ENCODE data around the gene DACH2.
A peak's percentile ranks its signal among the peaks of the same experiment; 100 is the strongest.
"Not testable (repeated sequence)": the region's sequence is repeated elsewhere in the genome, so short reads cannot be mapped to it uniquely, and the experiment has no call there.

DACH2 gene

DNA sequence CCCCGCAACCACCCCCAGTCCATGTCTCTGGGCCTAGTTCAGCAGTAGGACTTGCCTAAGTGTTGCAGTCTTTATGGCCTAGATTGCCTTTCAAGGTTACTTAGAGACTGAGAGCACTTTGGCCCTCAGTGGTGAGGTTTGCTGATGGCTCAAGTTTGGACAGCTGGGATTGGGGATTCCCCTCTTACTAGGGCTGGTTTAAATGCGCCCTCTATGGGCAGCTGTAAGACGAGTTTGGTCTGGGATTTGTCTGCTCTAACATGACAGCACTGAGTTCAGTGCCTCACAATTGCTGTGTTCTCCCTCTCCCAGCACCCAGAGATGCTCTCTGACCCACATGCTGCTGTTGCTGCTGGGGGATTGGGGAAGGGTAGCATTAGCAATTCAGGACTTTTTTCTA is 23.1 kb downstream of the DACH2 start:
- H3K9me3 ChIP-seq: no peaks in the 10 kb centered on the region
- no peaks in the 10 kb centered on the region for H3K4me1 ChIP-seq
- DNase-seq: no peak
- no peaks in the 10 kb centered on the region for H3K27me3 ChIP-seq
- H3K36me3 ChIP-seq: no peaks in the 10 kb centered on the region
- no peak overlapping the region for H3K4me3 ChIP-seq (ENCODE audit: low read depth, low read length)
- TF ChIP-seq, protein P1, sequence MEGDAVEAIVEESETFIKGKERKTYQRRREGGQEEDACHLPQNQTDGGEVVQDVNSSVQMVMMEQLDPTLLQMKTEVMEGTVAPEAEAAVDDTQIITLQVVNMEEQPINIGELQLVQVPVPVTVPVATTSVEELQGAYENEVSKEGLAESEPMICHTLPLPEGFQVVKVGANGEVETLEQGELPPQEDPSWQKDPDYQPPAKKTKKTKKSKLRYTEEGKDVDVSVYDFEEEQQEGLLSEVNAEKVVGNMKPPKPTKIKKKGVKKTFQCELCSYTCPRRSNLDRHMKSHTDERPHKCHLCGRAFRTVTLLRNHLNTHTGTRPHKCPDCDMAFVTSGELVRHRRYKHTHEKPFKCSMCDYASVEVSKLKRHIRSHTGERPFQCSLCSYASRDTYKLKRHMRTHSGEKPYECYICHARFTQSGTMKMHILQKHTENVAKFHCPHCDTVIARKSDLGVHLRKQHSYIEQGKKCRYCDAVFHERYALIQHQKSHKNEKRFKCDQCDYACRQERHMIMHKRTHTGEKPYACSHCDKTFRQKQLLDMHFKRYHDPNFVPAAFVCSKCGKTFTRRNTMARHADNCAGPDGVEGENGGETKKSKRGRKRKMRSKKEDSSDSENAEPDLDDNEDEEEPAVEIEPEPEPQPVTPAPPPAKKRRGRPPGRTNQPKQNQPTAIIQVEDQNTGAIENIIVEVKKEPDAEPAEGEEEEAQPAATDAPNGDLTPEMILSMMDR (IDR thresholded peaks at IDR 0.05; ENCODE audit: low read depth, low read length): peak; percentile 33

DNA sequence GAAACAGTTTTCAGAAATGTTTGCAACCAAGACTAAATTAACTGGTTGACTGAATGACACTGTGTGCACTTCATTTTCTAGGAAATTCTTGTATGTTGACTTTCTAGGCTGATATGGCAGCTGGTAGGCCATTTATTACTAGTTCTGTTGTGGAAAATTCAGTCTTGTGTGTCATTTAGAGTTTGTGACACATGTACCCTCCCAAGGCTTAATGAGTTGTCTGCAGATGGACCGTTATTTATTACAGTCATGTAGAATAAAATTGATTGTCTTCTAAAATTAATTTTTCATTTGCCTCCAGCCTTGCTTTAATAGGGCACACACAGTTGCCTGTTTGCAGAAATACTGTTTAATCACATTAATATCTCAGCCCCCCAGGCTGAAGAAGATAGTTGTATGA is 30.7 kb downstream of the DACH2 start:
- DNase-seq: no peak
- Histone ChIP-seq H3K36me3 (no peaks in the 10 kb centered on the region), H3K27me3 (no peaks in the 10 kb centered on the region), H3K4me1 (no peaks in the 10 kb centered on the region), H3K9me3 (no peaks in the 10 kb centered on the region), H3K4me3 (ENCODE audit: low read depth, low read length) (no peak overlapping the region)
- TF ChIP-seq, protein P1 (IDR thresholded peaks at IDR 0.05; ENCODE audit: low read depth, low read length): no peak

DNA sequence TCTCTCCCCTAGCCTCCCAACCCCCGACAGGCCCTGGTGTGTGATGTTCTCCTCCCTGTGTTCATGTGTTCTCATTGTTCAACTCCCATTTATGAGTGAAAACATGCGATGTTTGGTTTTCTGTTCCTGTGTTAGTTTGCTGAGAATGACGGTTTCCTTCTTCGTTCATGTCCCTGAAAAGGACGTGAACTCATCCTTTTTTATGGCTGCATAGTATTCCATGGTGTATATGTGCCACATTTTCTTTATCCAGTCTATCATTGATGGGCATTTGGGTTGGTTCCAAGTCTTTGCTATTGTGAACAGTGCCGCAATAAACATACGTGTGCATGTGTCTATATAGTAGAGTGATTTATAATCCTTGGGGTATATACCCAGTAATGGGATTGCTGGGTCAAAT is 33.1 kb downstream of the DACH2 start:
- H3K4me1 ChIP-seq; H3K27me3 ChIP-seq; H3K9me3 ChIP-seq; H3K36me3 ChIP-seq; H3K4me3 ChIP-seq (ENCODE audit: low read depth, low read length); DNase-seq: not testable (repeated sequence)

DNA sequence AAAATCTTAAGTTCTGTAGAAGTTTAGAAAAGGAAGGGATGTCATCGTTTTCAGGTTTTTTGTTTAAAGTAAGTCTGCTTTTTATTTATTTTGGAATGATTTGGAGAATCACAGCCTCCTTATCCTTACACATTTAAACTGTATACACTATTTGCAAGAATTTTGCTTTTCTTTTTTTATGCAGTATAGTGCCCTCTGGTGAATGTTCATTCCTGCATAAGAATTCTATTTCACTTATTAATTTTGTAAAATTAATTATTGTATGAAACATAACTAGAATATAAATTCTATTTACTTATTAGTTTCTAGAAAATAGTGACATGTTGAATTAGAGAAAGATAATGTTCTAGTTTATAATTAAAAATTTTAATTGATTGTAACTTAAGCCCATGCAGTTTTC is 44.6 kb downstream of the DACH2 start:
- DNase-seq: no peak
- H3K27me3 ChIP-seq: no peaks in the 10 kb centered on the region
- H3K36me3 ChIP-seq: no peaks in the 10 kb centered on the region
- TF ChIP-seq, protein P1 (IDR thresholded peaks at IDR 0.05; ENCODE audit: low read depth, low read length): no peak
- H3K9me3 ChIP-seq: no peaks in the 10 kb centered on the region
- H3K4me1 ChIP-seq: no peaks in the 10 kb centered on the region
- H3K4me3 ChIP-seq (ENCODE audit: low read depth, low read length): no peak overlapping the region

DNA sequence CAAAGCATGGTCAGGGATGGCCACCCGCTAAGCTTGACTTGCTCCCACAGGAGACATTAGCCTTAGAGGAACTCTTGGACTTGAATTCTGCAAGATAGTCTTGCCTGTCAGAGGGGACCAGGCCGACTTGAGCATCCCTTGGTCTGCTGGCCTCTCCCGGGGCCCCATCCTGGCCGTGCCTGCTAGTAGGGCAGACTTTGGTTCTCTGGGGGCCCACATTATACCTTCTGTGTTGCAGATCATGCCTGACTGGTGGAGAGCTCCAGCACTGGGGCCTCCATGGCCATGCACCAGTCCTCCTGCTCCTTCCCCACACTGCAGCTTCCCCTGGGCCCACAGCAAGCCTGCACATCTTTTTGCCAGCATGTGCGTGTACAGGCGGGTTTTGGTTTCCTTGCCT is 46.5 kb downstream of the DACH2 start:
- no peak overlapping the region for H3K4me3 ChIP-seq (ENCODE audit: low read depth, low read length)
- H3K27me3 ChIP-seq: no peaks in the 10 kb centered on the region
- no peaks in the 10 kb centered on the region for H3K9me3 ChIP-seq
- DNase-seq: no peak
- H3K4me1 ChIP-seq: no peaks in the 10 kb centered on the region
- TF ChIP-seq, protein P1 (IDR thresholded peaks at IDR 0.05; ENCODE audit: low read depth, low read length): no peak
- no peaks in the 10 kb centered on the region for H3K36me3 ChIP-seq

DNA sequence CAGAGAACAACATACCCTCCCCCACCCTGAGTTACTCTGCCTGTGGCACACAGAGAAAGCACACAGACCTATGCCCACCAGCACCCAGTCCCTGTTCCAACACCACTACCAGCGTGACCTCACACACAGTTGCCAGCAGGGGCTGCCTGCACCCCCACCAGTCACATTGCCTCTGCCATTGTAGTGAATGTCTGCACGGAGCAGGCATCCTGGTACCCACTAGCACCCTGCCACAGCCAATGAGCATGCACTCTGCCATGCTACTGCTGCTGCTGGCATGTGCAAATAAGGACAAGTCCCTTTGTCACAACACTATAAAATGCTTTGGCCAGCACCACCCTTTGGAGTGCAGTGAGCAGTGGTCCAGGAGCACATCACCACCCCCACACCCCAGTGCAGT is 47.1 kb downstream of the DACH2 start:
- no peaks in the 10 kb centered on the region for H3K27me3 ChIP-seq

More for the DNA sequence above, 47.1 kb downstream of the DACH2 start:
- no peak overlapping the region for H3K4me3 ChIP-seq (ENCODE audit: low read depth, low read length)
- TF ChIP-seq, protein P1 (IDR thresholded peaks at IDR 0.05; ENCODE audit: low read depth, low read length): no peak
- DNase-seq: no peak
- H3K36me3 ChIP-seq: no peaks in the 10 kb centered on the region
- H3K4me1 ChIP-seq: no peaks in the 10 kb centered on the region
- no peaks in the 10 kb centered on the region for H3K9me3 ChIP-seq
